GM23248 (cell line): ENCODE results near the gene ZNF428.

Source experiments
- EZH2 ChIP-seq: fragments of 200-600 bp; sonication (generic); IDR thresholded peaks from 2 replicates; pipeline ENCODE4 v1.6.1; 2018; ENCODE audit warnings: antibody characterized with exemption, mild to moderate bottlenecking; ENCODE audit not compliant: insufficient read depth, poor library complexity, severe bottlenecking
- EZH2phosphoT487 ChIP-seq: fragments of 200-600 bp; sonication (generic); IDR thresholded peaks from 2 replicates; pipeline ENCODE4 v1.6.1; 2018; ENCODE audit warnings: antibody characterized with exemption, moderate library complexity, mild to moderate bottlenecking, low read depth; ENCODE audit not compliant: insufficient read depth

DNA sequence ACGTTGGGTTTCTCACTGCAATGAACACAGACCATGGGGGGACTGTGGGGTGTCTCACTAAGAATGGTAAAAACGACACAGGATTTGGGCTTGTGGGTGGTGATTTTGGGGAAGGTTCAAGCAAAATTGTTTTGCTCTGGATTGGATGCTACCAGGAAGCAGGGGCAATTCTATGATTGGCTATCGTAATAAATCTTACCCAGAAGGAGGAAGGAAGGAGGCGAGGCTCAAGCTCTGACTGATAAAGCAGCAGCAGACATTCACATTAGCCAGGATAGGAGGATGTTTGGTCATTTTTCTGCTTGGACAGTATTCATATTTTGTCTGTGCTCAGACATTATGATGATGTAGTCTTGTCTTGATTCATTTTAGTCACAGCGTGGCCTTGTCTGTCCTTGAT lies 21.6 kb downstream of the ZNF428 start:
- TF ChIP-seq EZH2phosphoT487, result no peak
- no peak for TF ChIP-seq EZH2
